ENCODE results near the gene SCAPER.

Gene SCAPER

GRCh38 chr15:76905013-76905839 is at the start of gene SCAPER:
Gene SCAPER, minus strand, starts transcription at chr15:76905340. Its CDS starts 21,523 bp downstream, at chr15:76883817.
- DNase-seq, result peak; percentile 87

- DNase-seq, result no peak
These were observed 49.6 kb upstream of the SCAPER start for GRCh38 chr15:76954744-76955143.

GRCh38 chr15:76953913-76954312 is 48.8 kb upstream of the SCAPER start:
- no peak for DNase-seq

- no peak for DNase-seq
These were observed 46.1 kb upstream of the SCAPER start for GRCh38 chr15:76951220-76951619.

GRCh38 chr15:76947454-76947853 is 42.3 kb upstream of the SCAPER start:
- no peak for DNase-seq

GRCh38 chr15:76945494-76946093 is 40.5 kb upstream of the SCAPER start:
- no peak for DNase-seq

GRCh38 chr15:76942331-76942730 is 37.2 kb upstream of the SCAPER start:
- no peak for DNase-seq

- no peak for DNase-seq
These were observed 36.5 kb upstream of the SCAPER start for GRCh38 chr15:76941636-76942035.

GRCh38 chr15:76939715-76940114 is 34.6 kb upstream of the SCAPER start:
- no peak for DNase-seq

- DNase-seq, result no peak
These were observed 33.6 kb upstream of the SCAPER start for GRCh38 chr15:76938752-76939151.

GRCh38 chr15:76936671-76937070 is 31.5 kb upstream of the SCAPER start:
- no peak for DNase-seq

- no peak for DNase-seq
These were observed 30.5 kb upstream of the SCAPER start for GRCh38 chr15:76935620-76936019.

- no peak for DNase-seq
These were observed 27.2 kb upstream of the SCAPER start for GRCh38 chr15:76932135-76932966.

GRCh38 chr15:76931397-76932134 is 26.4 kb upstream of the SCAPER start, which contains the start of gene RCN2:
Gene RCN2, plus strand, starts transcription at chr15:76931749. Its CDS starts 93 bp downstream, at chr15:76931842.
- peak; percentile 98 for DNase-seq

GRCh38 chr15:76930831-76931396 is 25.8 kb upstream of the SCAPER start:
- no peak for DNase-seq

- DNase-seq, result no peak
These were observed 24.0 kb upstream of the SCAPER start for GRCh38 chr15:76929011-76929760.

- DNase-seq, result no peak
These were observed 23.1 kb upstream of the SCAPER start for GRCh38 chr15:76928201-76928600.

- DNase-seq, result no peak
These were observed 11.2 kb upstream of the SCAPER start for GRCh38 chr15:76916369-76916768.

- DNase-seq, result no peak
These were observed 8.6 kb upstream of the SCAPER start for GRCh38 chr15:76913737-76914136.

- DNase-seq, result no peak
These were observed 7.3 kb upstream of the SCAPER start for GRCh38 chr15:76912430-76912829.

GRCh38 chr15:76905855-76906254 is 715 bp upstream of the SCAPER start:
- no peak for DNase-seq

All from NCI-H226 (cell line).